ENCODE results near the gene AKAP7. TPM values are rescaled to one million over a fixed set of nuclear protein-coding genes. Genes with fewer than 3 reads are reported as not detected.

The AKAP7 gene
- total RNA-seq, 4 donors from 2014 or later: 2.2 to 5.7 (median 3.1) TPM

DNA sequence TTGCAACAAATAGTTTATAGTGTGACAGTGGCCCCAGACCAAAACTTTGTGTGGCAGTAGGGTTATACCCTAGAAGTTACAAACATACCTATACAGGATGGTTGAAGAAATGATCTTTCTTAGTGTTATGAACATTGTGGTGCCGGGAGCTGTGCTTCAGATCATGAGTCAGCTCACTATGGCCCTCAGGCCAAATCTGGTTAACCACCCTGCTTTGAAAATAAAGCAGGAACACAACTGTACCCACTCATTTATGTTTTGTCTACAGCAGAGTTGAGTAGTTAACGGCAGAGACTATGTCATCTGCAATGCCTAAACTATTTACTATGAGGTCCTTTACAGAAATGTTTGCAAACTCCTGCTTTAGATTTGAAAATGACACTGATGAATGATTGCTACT, 24.3 kb downstream of the AKAP7 start:
- DNase-seq (ENCODE audit: low spot score in 2 of 2): no peak
- intact Hi-C loops (cut with DNase I; ENCODE audit: low total_unique reads): no loop called here
- H3K4me3 ChIP-seq (ENCODE audit: low read depth, poor library complexity, severe bottlenecking): no peak overlapping the region
- no peak for TF ChIP-seq POLR2A (IDR thresholded peaks at IDR 0.05)
- TF ChIP-seq, protein P1, sequence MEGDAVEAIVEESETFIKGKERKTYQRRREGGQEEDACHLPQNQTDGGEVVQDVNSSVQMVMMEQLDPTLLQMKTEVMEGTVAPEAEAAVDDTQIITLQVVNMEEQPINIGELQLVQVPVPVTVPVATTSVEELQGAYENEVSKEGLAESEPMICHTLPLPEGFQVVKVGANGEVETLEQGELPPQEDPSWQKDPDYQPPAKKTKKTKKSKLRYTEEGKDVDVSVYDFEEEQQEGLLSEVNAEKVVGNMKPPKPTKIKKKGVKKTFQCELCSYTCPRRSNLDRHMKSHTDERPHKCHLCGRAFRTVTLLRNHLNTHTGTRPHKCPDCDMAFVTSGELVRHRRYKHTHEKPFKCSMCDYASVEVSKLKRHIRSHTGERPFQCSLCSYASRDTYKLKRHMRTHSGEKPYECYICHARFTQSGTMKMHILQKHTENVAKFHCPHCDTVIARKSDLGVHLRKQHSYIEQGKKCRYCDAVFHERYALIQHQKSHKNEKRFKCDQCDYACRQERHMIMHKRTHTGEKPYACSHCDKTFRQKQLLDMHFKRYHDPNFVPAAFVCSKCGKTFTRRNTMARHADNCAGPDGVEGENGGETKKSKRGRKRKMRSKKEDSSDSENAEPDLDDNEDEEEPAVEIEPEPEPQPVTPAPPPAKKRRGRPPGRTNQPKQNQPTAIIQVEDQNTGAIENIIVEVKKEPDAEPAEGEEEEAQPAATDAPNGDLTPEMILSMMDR (IDR thresholded peaks at IDR 0.05): no peak
- 58 to 72% methylated on average over 2 of the region's 2 CpGs for WGBS, 2 donors

DNA sequence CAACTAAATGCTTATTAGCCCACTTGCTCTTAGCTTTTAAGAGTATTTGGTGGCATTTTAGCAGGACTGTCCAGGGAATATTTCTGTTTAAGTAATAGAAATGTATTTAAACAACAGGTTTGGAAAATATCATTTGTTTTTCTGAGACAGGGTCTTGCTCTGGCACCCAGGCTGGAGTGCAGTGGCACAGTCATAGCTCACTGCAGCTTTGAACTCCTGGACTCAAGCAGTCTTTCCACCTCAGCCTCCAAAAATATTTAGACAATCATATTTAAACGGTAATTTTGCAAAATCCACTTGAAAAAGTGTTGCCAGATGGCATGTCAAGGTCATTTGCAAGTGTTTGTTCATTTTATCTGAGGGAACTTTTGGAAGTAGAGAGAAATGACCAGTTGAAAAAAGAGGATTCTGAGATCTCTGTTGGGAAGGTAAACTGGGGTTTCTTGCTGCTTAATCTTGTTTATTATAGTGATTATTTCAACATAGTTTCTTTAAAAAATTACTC, 25.0 kb downstream of the AKAP7 start:
- intact Hi-C loops (cut with DNase I; ENCODE audit: low total_unique reads): no loop called here
- WGBS, 2 donors: 0 to 74% methylated on average over 1 of the region's 1 CpG
- TF ChIP-seq, protein P1 (IDR thresholded peaks at IDR 0.05): no peak
- no peak for TF ChIP-seq POLR2A (IDR thresholded peaks at IDR 0.05)

DNA sequence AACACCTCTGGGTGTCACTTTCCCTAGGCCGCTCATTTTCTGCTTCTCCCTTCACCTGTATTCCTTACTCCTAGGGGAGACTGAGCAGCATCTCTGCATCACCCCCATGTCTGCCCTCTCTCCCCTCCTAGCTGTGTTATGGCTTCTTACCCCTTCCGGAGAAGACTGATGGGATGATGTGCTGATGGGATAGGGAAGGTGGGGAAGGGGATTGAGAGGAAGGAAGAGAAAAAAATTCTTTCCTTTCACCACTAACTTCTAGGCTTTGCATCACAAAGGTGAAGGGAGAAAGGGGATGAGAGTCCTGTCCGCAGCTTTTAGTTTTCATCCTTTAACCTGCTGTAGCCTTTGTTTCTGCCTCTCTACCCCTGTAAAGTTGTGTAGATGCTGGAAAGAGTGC, 26.7 kb downstream of the AKAP7 start:
- WGBS, 2 donors: 96% methylated on average over 3 of the region's 3 CpGs
- TF ChIP-seq POLR2A (IDR thresholded peaks at IDR 0.05): no peak
- TF ChIP-seq, protein P1 (IDR thresholded peaks at IDR 0.05): no peak
- H3K4me3 ChIP-seq (ENCODE audit: low read depth, poor library complexity, severe bottlenecking): no peak overlapping the region
- no peak for DNase-seq (ENCODE audit: low spot score in 2 of 2)
- intact Hi-C loops (cut with DNase I; ENCODE audit: low total_unique reads): no loop called here

More for the DNA sequence above, 25.0 kb downstream of the AKAP7 start:
- H3K4me3 ChIP-seq (ENCODE audit: low read depth, poor library complexity, severe bottlenecking): no peak overlapping the region
- no peak for DNase-seq (ENCODE audit: low spot score in 2 of 2)

DNA sequence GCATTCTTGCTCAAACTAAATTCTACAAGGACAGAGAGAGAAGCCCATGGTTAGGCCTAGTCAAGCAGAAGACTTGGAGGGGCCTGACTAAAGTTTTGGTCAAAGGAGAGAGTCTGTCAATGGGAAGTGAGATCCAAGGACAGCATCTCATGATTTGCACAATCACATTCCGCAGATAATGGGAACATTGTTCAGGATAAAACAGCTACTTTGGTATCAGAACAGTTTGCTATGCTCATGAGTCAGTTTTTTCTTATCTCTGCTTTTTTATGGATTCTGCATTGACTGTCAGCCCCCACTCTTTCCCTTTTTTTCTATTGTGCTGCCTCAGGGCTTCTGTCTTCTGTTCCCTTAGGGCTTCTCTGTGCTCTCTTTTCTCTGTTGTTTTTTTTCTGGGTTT, 28.6 kb downstream of the AKAP7 start:
- WGBS, 2 donors: 86 to 93% methylated on average over 1 of the region's 1 CpG
- TF ChIP-seq, protein P1 (IDR thresholded peaks at IDR 0.05): no peak
- no peak for TF ChIP-seq POLR2A (IDR thresholded peaks at IDR 0.05)
- DNase-seq (ENCODE audit: low spot score in 2 of 2): no peak
- intact Hi-C loops (cut with DNase I; ENCODE audit: low total_unique reads): no loop called here
- no peak overlapping the region for H3K4me3 ChIP-seq (ENCODE audit: low read depth, poor library complexity, severe bottlenecking)

DNA sequence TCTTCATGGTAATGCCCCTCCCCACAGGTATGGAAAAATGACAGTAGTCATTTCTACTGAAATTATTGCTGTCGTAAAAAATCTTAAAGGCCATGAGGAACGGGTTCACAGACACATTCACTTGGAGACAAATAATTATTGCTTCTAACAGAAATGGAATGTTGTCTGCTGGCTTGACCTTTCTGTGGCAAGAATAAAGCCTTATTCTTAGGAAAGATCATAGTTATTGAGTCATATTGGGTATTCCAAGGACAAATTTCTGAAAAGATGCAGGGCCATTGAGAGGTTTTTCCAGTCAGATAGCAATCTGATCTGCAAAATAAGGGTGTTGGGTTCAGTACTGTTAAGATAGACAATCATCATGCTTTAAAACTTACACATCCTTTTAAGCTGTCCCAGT, 29.2 kb downstream of the AKAP7 start:
- no peak for TF ChIP-seq POLR2A (IDR thresholded peaks at IDR 0.05)
- TF ChIP-seq, protein P1 (IDR thresholded peaks at IDR 0.05): no peak
- DNase-seq (ENCODE audit: low spot score in 2 of 2): no peak
- WGBS, 2 donors: 82 to 87% methylated on average over 2 of the region's 2 CpGs
- no peak overlapping the region for H3K4me3 ChIP-seq (ENCODE audit: low read depth, poor library complexity, severe bottlenecking)
- intact Hi-C loops (cut with DNase I; ENCODE audit: low total_unique reads): no loop called here

DNA sequence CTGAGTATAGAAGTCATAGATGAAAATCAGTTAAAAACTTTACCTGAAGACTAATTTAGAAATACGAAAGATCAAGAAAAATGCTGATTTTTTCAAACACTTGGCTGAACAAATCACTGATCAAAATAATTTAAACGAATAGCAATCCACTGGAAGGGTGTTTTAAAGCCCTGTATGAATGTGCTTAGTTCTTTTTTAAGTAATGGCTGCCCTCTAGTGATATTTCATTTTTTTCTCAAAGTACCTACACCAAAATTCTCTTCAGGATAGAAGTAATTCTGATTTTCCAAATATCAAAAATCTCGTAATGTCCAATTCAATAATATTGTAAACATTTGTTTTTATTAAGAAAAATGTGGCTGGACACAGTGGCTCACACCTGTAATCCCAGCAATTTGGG, 32.5 kb downstream of the AKAP7 start:
- intact Hi-C loops (cut with DNase I; ENCODE audit: low total_unique reads): no loop called here
- no peak for DNase-seq (ENCODE audit: low spot score in 2 of 2)
- TF ChIP-seq, protein P1 (IDR thresholded peaks at IDR 0.05): no peak
- TF ChIP-seq POLR2A (IDR thresholded peaks at IDR 0.05): no peak
- WGBS, 2 donors: 66 to 71% methylated on average over 3 of the region's 3 CpGs
- H3K4me3 ChIP-seq (ENCODE audit: low read depth, poor library complexity, severe bottlenecking): no peak overlapping the region

All from lower leg skin (tissue), 4 donors.